NCI-H2196 (cell line): ENCODE results near the gene LCE2C.

Experiments used
- DNase-seq: peaks from one replicate; lab custom pipeline; 2025; ENCODE audit not compliant: unreplicated experiment; lab: John Stamatoyannopoulos, UW

LCE2C gene

GRCh38 chr1:152718238-152718637 is 43.2 kb downstream of the LCE2C start:
- DNase-seq, result no peak

- no peak for DNase-seq
Observed at GRCh38 chr1:152725261-152725660, 50.2 kb downstream of the LCE2C start.
